ENCODE measurements around the gene ARID2. TPM values are rescaled to one million over a fixed set of nuclear protein-coding genes. Genes with fewer than 3 reads are reported as not detected.

The ARID2 gene
- total RNA-seq, 4 donors from 2014 or later: 27.7 to 46.5 (median 35.4) TPM

DNA sequence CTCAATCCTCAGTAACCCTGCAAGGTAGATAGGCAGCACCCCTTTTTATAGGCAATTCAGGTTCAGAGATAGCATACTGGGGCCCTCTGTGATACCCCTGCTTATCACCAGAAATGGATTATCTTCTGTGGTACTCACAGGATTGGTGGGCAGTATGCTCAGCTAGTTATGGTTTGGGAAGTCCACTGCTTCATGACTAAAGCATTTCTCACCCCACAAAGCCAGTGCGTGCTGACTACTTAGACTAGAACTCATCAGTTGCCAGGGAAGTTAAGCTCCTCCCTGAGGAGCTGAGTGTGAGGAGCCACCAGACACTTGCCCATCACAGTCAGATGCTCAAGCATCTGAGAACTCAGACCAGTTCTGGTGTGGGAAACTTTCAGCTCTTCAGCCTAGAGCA lies 184.6 kb downstream of the ARID2 start:
- no peak for TF ChIP-seq CTCF (IDR thresholded peaks at IDR 0.05; ENCODE audit: low read depth)

- TF ChIP-seq CTCF (IDR thresholded peaks at IDR 0.05; ENCODE audit: low read depth): no peak
Measured at GRCh38 chr12:45915405-45915804, 185.9 kb downstream of the ARID2 start.

GRCh38 chr12:45918818-45919217 lies 189.3 kb downstream of the ARID2 start:
- TF ChIP-seq CTCF (IDR thresholded peaks at IDR 0.05; ENCODE audit: low read depth): no peak

DNA sequence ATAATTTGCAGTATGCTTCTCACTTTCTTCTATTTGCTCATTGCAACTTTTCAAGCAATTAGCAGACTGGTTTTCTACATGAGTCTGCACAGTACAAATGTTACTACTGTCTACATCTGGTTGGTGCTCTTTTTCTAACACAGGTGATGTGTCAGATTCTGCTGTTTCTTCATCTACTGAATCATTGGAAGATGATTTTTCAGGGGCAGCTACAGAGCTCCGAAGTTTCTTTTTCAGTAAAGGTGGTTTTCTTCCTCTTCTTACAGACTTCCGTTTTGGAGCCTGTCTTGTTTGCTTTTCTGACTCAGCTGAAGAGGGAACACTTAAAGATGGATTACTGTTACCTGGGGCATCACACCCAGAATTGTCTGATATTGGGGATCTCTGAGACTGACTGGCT lies 198.8 kb downstream of the ARID2 start:
- no peak for TF ChIP-seq CTCF (IDR thresholded peaks at IDR 0.05; ENCODE audit: low read depth)

- no peak for TF ChIP-seq CTCF (IDR thresholded peaks at IDR 0.05; ENCODE audit: low read depth)
Measured at GRCh38 chr12:45930369-45930768, 200.9 kb downstream of the ARID2 start.

DNA sequence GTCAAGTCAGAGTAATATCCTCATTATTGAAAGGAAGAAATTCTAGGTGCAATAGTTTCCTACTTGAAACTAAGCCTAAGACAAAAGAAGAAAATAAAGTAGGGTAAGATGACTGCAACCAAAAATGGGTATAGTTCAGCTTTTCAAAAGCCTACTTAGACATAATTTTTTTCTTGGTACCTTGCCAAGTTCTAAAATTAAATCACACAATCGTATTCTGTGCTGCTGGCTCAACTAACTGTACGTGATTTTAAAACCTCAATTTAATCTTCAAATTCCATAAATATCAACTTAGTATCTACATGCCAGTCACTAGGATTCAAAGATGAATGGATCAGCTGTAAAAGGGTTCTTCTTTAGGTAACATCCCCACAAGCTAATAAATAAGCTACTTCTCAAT lies 204.0 kb downstream of the ARID2 start:
- no peak for TF ChIP-seq CTCF (IDR thresholded peaks at IDR 0.05; ENCODE audit: low read depth)

GRCh38 chr12:45934956-45935355 lies 205.4 kb downstream of the ARID2 start:
- no peak for TF ChIP-seq CTCF (IDR thresholded peaks at IDR 0.05; ENCODE audit: low read depth)
